HEK293 (cell line): ENCODE data around the gene NAPA.

Source experiments
- FEZF1 ChIP-seq: fragments of 450-650 bp; formaldehyde crosslinking; IDR thresholded peaks from 2 replicates; pipeline ENCODE4 v1.5.1; 2016; ENCODE audit warnings: missing biosample characterization, missing genetic modification characterization
- HOXA7 ChIP-seq: sonication (generic); formaldehyde crosslinking; IDR thresholded peaks from 2 replicates; pipeline ENCODE4 v1.8.1; 2022; ENCODE audit warnings: missing genetic modification reagents, borderline replicate concordance
- IKZF3 ChIP-seq: fragments of 450-650 bp; IDR thresholded peaks from 2 replicates; pipeline ENCODE4 v1.5.0; 2018; ENCODE audit warnings: missing biosample characterization, mild to moderate bottlenecking, missing genetic modification characterization, moderate library complexity
- WT1 ChIP-seq: fragments of 450-650 bp; formaldehyde crosslinking; IDR thresholded peaks from 2 replicates; pipeline ENCODE4 v1.5.1; 2016; ENCODE audit warnings: missing biosample characterization, missing genetic modification characterization
- ZNF214 ChIP-seq: fragments of 450-650 bp; formaldehyde crosslinking; IDR thresholded peaks from 2 replicates; pipeline ENCODE4 v1.5.1; 2017; ENCODE audit warnings: missing biosample characterization, mild to moderate bottlenecking, missing genetic modification characterization, borderline replicate concordance
- ZNF350 ChIP-seq: fragments of 450-650 bp; formaldehyde crosslinking; IDR thresholded peaks from 2 replicates; pipeline ENCODE4 v1.5.0; 2017; ENCODE audit warnings: missing biosample characterization, mild to moderate bottlenecking, missing genetic modification characterization
- ZNF416 ChIP-seq: fragments of 450-650 bp; formaldehyde crosslinking; IDR thresholded peaks from 2 replicates; pipeline ENCODE4 v1.5.1; 2016; ENCODE audit warnings: missing biosample characterization, missing genetic modification characterization
- ZNF426 ChIP-seq: fragments of 450-650 bp; formaldehyde crosslinking; IDR thresholded peaks from 2 replicates; pipeline ENCODE4 v1.5.1; 2017; ENCODE audit warnings: missing biosample characterization, missing genetic modification characterization, mild to moderate bottlenecking, inconsistent platforms, moderate library complexity
- ZNF514 ChIP-seq: fragments of 450-650 bp; formaldehyde crosslinking; IDR thresholded peaks from 2 replicates; pipeline ENCODE4 v1.5.1; 2016; ENCODE audit warnings: missing biosample characterization, missing genetic modification characterization
- ZNF529 ChIP-seq: fragments of 450-650 bp; formaldehyde crosslinking; IDR thresholded peaks from 2 replicates; pipeline ENCODE4 v1.5.1; 2017; ENCODE audit warnings: missing genetic modification characterization, missing biosample characterization; ENCODE audit not compliant: insufficient replicate concordance
- ZNF530 ChIP-seq: fragments of 450-650 bp; formaldehyde crosslinking; IDR thresholded peaks from 2 replicates; pipeline ENCODE4 v1.5.1; 2016; ENCODE audit warnings: low read depth, missing biosample characterization, missing genetic modification characterization
- ZNF544 ChIP-seq: fragments of 450-650 bp; formaldehyde crosslinking; IDR thresholded peaks from 2 replicates; pipeline ENCODE4 v1.5.0; 2017; ENCODE audit warnings: missing biosample characterization, missing genetic modification characterization
- ZNF548 ChIP-seq: fragments of 450-650 bp; formaldehyde crosslinking; IDR thresholded peaks from 2 replicates; pipeline ENCODE4 v1.5.1; 2016; ENCODE audit warnings: missing biosample characterization, missing genetic modification characterization
- ZNF585B ChIP-seq: fragments of 450-650 bp; formaldehyde crosslinking; IDR thresholded peaks from 2 replicates; pipeline ENCODE4 v1.5.1; 2016; ENCODE audit warnings: missing biosample characterization, missing genetic modification characterization
- ZNF621 ChIP-seq: fragments of 450-650 bp; formaldehyde crosslinking; IDR thresholded peaks from 2 replicates; pipeline ENCODE4 v1.5.1; 2017; ENCODE audit warnings: missing biosample characterization, missing genetic modification characterization
- ZNF629 ChIP-seq: fragments of 450-650 bp; formaldehyde crosslinking; IDR thresholded peaks from 2 replicates; pipeline ENCODE4 v1.5.1; 2017; ENCODE audit warnings: missing biosample characterization, missing genetic modification characterization
- ZNF776 ChIP-seq: fragments of 450-650 bp; formaldehyde crosslinking; IDR thresholded peaks from 2 replicates; pipeline ENCODE4 v1.5.0; 2017; ENCODE audit warnings: missing biosample characterization, missing genetic modification characterization, borderline replicate concordance
- ZNF785 ChIP-seq: fragments of 450-650 bp; formaldehyde crosslinking; IDR thresholded peaks from 2 replicates; pipeline ENCODE4 v1.5.1; 2016; ENCODE audit warnings: missing biosample characterization, missing genetic modification characterization
- ZNF830 ChIP-seq: fragments of 450-650 bp; IDR thresholded peaks from 2 replicates; pipeline ENCODE4 v1.5.0; 2018; ENCODE audit warnings: missing biosample characterization, missing genetic modification characterization, low read depth, mild to moderate bottlenecking, moderate library complexity
- TF ChIP-seq, protein P1 (sequence below): fragments of 450-650 bp; formaldehyde crosslinking; IDR thresholded peaks from 2 replicates; pipeline ENCODE4 v1.5.1; 2016; ENCODE audit warnings: missing biosample characterization, missing genetic modification characterization
- TF ChIP-seq, protein P2 (sequence below): fragments of 450-650 bp; formaldehyde crosslinking; IDR thresholded peaks from 2 replicates; pipeline ENCODE4 v1.5.1; 2016; ENCODE audit warnings: missing biosample characterization, missing genetic modification characterization
- TF ChIP-seq, protein P3 (sequence below): fragments of 450-650 bp; formaldehyde crosslinking; IDR thresholded peaks from 2 replicates; pipeline ENCODE4 v1.5.1; 2016; ENCODE audit warnings: missing biosample characterization, missing genetic modification characterization
- TF ChIP-seq, protein P4 (sequence below): fragments of 450-650 bp; formaldehyde crosslinking; IDR thresholded peaks from 2 replicates; pipeline ENCODE4 v1.5.1; 2016; ENCODE audit warnings: missing biosample characterization, missing genetic modification characterization
- TF ChIP-seq, protein P5 (sequence below): fragments of 450-650 bp; formaldehyde crosslinking; IDR thresholded peaks from 2 replicates; pipeline ENCODE4 v1.5.1; 2016; ENCODE audit warnings: missing biosample characterization, missing genetic modification characterization, borderline replicate concordance

Gene NAPA

DNA sequence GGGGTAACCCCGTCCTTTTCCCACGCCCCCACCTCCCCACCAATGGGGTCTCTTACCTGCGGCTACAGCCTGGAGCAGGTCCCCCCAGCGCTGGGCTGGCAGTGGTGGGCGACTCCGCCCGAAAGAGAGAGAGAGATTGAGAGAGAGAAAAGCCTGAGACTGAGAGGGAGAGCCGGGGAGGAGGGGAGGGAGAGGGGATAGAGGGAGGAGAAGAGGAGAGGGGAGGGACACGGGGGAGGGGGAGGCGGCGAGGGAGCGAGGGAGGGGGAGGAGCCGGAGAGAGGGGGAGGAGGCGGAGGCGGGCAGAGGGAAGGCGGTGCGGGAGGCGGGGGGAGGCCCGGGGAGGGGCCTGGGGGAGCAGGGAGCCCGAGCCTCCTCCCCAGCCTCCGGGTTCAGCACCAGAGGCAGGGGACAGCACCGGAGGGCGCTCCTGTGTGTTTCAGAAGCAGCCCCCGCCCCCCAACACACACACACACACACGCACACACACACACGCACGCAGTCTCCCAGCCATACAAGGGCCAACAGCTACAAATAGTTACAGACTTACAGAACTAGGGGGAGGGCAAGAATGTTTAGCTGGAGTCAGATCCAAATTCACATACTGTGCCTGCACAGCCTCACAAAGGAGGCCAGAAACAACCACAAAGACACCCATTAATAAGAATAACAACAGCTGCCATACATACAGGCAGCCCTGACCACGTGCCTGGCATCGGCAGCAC is 43.0 kb downstream of the NAPA start, which contains the start of gene SLC8A2 (continued):
- TF ChIP-seq ZNF426 (no peak), ZNF629 (tag by site-specific recombination) (peak; percentile 44; the same call in 1 of the 2 replicates), WT1 (peak; percentile 43; the same call in 1 of the 2 replicates), ZNF830 (no peak), FEZF1 (tag by site-specific recombination) (no peak), ZNF529 (no peak), ZNF776 (tag by site-specific recombination) (no peak), ZNF214 (tag by site-specific recombination) (no peak), HOXA7 (CRISPR knock-in tag) (no peak), ZNF621 (tag by site-specific recombination) (no peak), ZNF548 (tag by site-specific recombination) (no peak), ZNF785 (tag by site-specific recombination) (peak; percentile 90), ZNF514 (tag by site-specific recombination) (no peak), IKZF3 (tag by site-specific recombination) (no peak), ZNF416 (peak; percentile 60; the same call in 1 of the 2 replicates), ZNF350 (tag by site-specific recombination) (no peak), ZNF544 (tag by site-specific recombination) (no peak), ZNF530 (no peak), ZNF585B (no peak)
- TF ChIP-seq, protein P1, sequence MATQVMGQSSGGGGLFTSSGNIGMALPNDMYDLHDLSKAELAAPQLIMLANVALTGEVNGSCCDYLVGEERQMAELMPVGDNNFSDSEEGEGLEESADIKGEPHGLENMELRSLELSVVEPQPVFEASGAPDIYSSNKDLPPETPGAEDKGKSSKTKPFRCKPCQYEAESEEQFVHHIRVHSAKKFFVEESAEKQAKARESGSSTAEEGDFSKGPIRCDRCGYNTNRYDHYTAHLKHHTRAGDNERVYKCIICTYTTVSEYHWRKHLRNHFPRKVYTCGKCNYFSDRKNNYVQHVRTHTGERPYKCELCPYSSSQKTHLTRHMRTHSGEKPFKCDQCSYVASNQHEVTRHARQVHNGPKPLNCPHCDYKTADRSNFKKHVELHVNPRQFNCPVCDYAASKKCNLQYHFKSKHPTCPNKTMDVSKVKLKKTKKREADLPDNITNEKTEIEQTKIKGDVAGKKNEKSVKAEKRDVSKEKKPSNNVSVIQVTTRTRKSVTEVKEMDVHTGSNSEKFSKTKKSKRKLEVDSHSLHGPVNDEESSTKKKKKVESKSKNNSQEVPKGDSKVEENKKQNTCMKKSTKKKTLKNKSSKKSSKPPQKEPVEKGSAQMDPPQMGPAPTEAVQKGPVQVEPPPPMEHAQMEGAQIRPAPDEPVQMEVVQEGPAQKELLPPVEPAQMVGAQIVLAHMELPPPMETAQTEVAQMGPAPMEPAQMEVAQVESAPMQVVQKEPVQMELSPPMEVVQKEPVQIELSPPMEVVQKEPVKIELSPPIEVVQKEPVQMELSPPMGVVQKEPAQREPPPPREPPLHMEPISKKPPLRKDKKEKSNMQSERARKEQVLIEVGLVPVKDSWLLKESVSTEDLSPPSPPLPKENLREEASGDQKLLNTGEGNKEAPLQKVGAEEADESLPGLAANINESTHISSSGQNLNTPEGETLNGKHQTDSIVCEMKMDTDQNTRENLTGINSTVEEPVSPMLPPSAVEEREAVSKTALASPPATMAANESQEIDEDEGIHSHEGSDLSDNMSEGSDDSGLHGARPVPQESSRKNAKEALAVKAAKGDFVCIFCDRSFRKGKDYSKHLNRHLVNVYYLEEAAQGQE (tag by site-specific recombination) = peak; percentile 99
- TF ChIP-seq, protein P2, sequence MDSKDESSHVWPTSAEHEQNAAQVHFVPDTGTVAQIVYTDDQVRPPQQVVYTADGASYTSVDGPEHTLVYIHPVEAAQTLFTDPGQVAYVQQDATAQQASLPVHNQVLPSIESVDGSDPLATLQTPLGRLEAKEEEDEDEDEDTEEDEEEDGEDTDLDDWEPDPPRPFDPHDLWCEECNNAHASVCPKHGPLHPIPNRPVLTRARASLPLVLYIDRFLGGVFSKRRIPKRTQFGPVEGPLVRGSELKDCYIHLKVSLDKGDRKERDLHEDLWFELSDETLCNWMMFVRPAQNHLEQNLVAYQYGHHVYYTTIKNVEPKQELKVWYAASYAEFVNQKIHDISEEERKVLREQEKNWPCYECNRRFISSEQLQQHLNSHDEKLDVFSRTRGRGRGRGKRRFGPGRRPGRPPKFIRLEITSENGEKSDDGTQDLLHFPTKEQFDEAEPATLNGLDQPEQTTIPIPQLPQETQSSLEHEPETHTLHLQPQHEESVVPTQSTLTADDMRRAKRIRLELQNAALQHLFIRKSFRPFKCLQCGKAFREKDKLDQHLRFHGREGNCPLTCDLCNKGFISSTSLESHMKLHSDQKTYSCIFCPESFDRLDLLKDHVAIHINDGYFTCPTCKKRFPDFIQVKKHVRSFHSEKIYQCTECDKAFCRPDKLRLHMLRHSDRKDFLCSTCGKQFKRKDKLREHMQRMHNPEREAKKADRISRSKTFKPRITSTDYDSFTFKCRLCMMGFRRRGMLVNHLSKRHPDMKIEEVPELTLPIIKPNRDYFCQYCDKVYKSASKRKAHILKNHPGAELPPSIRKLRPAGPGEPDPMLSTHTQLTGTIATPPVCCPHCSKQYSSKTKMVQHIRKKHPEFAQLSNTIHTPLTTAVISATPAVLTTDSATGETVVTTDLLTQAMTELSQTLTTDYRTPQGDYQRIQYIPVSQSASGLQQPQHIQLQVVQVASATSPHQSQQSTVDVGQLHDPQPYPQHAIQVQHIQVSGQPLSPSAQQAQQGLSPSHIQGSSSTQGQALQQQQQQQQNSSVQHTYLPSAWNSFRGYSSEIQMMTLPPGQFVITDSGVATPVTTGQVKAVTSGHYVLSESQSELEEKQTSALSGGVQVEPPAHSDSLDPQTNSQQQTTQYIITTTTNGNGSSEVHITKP = 0 out of 2 replicates have a peak, but pooled peaks have one; percentile 34
- TF ChIP-seq, protein P3, sequence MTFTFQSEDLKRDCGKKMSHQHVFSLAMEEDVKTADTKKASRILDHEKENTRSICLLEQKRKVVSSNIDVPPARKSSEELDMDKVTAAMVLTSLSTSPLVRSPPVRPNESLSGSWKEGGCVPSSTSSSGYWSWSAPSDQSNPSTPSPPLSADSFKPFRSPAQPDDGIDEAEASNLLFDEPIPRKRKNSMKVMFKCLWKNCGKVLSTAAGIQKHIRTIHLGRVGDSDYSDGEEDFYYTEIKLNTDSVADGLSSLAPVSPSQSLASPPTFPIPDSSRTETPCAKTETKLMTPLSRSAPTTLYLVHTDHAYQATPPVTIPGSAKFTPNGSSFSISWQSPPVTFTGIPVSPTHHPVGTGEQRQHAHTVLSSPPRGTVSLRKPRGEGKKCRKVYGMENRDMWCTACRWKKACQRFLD (tag by site-specific recombination) = no peak
- TF ChIP-seq, protein P4, sequence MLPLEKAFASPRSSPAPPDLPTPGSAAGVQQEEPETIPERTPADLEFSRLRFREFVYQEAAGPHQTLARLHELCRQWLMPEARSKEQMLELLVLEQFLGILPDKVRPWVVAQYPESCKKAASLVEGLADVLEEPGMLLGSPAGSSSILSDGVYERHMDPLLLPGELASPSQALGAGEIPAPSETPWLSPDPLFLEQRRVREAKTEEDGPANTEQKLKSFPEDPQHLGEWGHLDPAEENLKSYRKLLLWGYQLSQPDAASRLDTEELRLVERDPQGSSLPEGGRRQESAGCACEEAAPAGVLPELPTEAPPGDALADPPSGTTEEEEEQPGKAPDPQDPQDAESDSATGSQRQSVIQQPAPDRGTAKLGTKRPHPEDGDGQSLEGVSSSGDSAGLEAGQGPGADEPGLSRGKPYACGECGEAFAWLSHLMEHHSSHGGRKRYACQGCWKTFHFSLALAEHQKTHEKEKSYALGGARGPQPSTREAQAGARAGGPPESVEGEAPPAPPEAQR = peak; percentile 89
- TF ChIP-seq, protein P5, sequence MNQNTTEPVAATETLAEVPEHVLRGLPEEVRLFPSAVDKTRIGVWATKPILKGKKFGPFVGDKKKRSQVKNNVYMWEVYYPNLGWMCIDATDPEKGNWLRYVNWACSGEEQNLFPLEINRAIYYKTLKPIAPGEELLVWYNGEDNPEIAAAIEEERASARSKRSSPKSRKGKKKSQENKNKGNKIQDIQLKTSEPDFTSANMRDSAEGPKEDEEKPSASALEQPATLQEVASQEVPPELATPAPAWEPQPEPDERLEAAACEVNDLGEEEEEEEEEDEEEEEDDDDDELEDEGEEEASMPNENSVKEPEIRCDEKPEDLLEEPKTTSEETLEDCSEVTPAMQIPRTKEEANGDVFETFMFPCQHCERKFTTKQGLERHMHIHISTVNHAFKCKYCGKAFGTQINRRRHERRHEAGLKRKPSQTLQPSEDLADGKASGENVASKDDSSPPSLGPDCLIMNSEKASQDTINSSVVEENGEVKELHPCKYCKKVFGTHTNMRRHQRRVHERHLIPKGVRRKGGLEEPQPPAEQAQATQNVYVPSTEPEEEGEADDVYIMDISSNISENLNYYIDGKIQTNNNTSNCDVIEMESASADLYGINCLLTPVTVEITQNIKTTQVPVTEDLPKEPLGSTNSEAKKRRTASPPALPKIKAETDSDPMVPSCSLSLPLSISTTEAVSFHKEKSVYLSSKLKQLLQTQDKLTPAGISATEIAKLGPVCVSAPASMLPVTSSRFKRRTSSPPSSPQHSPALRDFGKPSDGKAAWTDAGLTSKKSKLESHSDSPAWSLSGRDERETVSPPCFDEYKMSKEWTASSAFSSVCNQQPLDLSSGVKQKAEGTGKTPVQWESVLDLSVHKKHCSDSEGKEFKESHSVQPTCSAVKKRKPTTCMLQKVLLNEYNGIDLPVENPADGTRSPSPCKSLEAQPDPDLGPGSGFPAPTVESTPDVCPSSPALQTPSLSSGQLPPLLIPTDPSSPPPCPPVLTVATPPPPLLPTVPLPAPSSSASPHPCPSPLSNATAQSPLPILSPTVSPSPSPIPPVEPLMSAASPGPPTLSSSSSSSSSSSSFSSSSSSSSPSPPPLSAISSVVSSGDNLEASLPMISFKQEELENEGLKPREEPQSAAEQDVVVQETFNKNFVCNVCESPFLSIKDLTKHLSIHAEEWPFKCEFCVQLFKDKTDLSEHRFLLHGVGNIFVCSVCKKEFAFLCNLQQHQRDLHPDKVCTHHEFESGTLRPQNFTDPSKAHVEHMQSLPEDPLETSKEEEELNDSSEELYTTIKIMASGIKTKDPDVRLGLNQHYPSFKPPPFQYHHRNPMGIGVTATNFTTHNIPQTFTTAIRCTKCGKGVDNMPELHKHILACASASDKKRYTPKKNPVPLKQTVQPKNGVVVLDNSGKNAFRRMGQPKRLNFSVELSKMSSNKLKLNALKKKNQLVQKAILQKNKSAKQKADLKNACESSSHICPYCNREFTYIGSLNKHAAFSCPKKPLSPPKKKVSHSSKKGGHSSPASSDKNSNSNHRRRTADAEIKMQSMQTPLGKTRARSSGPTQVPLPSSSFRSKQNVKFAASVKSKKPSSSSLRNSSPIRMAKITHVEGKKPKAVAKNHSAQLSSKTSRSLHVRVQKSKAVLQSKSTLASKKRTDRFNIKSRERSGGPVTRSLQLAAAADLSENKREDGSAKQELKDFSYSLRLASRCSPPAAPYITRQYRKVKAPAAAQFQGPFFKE (tag by site-specific recombination) = no peak
